Endothelial cell of hepatic sinusoid (primary cell): ENCODE data around the gene MKNK2.

Source experiments
- in situ Hi-C: cut with HindIII; loops from 2 replicates; pipeline ENCODE4 v1.10.0; 2017; ENCODE audit warnings: low sequenced_read_pairs

The MKNK2 gene

DNA sequence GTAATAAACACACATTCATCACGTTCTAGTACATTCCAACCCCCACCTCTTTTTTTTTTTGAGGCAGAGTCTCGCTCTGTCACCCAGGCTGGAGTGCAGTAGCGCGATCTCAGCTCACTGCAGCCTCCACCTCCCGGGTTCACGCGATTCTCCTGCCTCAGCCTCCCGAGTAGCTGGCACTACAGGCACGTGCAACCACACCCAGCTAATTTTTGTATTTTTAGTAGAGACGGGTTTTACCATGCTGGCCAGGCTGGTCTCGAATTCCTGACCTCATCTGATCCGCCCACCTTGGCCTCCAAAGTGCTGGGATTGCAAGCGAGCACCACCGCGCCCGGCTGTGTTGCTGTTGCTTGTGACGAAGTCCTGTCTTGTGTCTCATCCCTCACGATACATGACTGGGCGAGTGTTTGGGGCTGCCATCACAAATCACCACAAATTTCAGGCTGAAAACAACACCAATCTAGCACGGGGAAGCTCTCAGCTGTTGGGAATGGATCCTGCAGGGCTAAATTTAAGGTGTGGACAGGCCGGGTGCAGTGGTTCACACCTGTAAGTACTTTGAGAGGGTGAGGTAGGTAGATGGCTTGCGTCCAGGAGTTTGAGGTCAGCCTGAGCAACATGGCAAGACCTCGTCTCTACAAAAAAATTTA lies 29.4 kb upstream of the MKNK2 start:
- in situ Hi-C loops, result loop anchor here (5.0 kb wide), 1 partner anchor 143 kb away; no protein-coding TSS in a partner anchor

- in situ Hi-C loops, result loop anchor here (5.0 kb wide), 1 partner anchor 143 kb away; no protein-coding TSS in a partner anchor
Observed at GRCh38 chr19:2079865-2080301, 28.8 kb upstream of the MKNK2 start.

- in situ Hi-C loops, result no loop called here
Observed at GRCh38 chr19:2079076-2079864, 28.2 kb upstream of the MKNK2 start.

GRCh38 chr19:2077833-2078619 lies 27.0 kb upstream of the MKNK2 start:
- in situ Hi-C loops, result no loop called here

DNA sequence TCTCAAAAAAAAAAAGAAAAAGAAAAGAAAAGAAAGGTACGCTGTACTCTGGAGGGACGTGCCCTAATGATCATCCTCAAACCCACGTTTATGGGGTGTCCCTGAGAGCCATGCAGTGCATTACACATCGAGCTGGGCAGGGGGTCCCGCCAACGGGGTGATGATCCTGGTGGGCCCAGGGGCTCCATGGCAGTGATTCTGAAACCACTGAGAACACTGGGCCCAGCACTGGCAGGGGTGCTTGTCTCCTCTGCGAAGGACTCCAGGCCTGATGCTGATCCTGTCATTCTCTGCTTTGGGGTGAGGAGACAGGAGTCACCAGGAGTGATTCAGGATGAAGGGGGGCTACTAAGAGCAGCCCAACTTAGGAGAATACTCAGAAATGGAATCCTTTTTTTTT lies 26.4 kb upstream of the MKNK2 start:
- in situ Hi-C loops, result no loop called here

GRCh38 chr19:2076526-2076944 lies 25.5 kb upstream of the MKNK2 start:
- in situ Hi-C loops, result no loop called here

GRCh38 chr19:2072757-2073551 lies 21.9 kb upstream of the MKNK2 start:
- in situ Hi-C loops, result no loop called here

DNA sequence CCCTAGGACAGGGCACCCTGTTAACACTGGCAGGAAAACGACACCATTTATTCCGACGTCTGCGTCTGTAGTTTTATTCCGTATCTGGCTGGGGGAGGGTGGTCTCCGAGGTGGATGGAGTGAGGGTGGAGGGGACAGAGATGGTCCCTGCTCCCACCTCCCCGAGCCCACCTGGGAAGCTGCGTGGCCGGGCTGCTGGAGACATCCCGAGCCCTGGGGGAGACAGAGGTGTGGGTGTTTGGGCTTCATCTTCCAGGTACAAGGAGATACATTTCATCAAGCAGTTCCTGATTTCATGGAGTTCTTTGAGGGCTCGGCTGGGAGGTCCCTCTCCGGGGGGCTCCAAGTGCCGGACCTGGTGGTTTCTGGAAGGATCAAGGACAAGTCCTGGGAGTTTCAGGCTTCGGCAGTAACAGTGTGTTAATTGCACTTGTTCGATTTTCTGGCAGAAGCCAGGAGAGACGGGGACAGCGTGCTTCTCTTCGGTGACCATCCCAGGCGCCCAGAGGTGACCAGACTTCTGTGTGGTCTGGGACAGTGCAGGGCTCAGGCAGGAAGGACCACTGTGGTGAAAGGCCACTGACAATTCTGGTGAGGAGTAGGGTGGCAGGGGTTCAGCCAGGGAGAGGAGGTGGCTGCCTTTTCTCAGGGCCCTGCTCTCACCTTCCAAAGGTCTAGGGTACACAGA lies 20.1 kb upstream of the MKNK2 start:
- in situ Hi-C loops, result no loop called here

DNA sequence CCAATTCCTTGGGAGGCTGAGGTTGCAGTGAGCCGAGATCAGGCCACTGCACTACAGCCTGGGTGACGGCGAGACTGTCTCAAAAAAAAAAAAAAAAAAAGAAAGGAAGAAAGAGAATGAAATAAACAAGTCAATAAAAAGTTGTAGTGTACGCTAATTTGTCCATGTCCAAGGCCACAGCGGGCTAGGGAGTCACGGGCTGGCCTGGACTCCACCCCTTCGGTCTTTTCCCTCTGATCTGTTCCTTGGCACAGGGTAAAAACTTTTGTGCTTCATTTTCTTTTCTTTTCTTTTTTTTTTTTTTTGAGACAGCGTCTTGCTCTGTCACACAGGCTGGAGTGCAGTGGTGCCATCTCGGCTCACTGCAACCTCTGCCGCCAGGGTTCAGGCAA lies 19.4 kb upstream of the MKNK2 start:
- in situ Hi-C loops, result no loop called here

DNA sequence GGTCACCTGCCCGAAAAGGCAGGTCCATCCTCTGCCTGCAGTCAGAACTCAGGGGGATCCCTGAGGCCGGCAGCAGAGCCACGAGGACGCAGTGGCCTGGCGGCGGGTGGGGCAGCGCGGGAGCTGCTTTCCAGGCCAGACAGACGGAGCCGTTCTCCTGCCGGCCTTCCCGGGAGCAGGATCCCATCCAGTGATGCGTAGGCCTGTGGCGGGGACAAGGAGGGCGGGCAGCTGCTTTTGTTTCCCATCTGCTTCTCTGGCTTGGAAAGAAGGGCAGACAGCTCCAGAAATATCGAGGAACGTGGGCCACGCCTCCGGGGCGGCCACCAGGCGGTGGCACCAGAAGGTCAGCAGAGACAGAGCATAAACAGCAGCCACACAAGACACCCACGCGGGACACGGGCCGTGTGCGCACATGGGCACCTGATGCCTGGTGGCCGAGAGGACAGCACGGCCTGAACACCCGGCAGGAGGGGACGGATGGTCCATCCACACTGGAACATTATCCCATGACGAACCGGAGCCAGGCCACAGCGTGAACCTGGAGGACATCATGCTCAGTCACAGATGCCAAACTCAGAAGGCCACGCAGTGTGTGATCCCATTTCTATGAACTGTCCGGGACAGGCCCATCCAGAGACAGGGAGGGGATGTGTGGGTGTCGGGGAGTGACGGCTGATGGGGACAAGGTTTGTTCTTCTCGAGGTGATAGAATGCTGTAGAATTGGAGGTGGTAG lies 13.9 kb upstream of the MKNK2 start:
- in situ Hi-C loops, result loop anchor here (5.0 kb wide), 1 partner anchor 73 kb away; no protein-coding TSS in a partner anchor

DNA sequence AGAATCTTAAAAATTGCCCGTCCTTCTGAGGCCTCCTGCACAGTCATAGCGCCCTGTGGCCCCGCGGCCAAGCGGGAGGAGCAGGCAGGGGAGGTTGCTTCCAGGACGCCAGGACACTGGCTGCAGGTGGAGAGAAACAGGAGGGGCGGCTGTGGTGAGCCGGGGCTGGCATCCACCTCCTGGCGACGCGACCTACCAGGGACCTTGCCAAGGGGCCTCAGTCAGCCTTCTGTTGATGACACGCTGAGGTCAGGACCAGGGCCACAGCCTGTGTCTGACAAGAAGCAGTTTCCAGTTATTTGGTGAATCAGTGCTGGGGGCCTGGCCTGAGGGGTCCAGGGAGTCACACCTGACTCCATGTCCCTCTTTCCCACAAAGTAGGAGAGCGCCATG lies 13.3 kb upstream of the MKNK2 start:
- in situ Hi-C loops, result loop anchor here (5.0 kb wide), 1 partner anchor 72 kb away; no protein-coding TSS in a partner anchor

DNA sequence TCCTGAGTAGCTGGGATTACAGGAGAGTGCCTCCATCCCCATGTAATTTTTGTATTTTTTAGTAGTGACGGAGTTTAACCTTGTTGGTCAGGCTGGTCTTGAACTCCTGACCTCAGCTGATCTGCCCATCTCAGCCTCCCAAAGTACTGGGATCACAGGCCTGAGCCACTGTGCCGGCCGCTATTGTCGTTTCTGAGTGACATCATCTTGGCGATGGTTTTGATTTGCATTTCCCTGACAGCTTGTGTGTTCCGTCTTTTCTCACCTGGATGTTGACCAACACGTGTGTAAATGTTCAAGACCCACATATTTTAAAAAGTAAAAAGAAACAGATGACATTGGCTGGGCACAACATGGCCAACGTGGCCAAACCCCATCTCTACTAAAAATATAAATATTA lies 12.8 kb upstream of the MKNK2 start:
- in situ Hi-C loops, result loop anchor here (5.0 kb wide), 1 partner anchor 72 kb away; no protein-coding TSS in a partner anchor

GRCh38 chr19:2062770-2063169 lies 11.7 kb upstream of the MKNK2 start:
- in situ Hi-C loops, result loop anchor here (5.0 kb wide), 1 partner anchor 70 kb away; no protein-coding TSS in a partner anchor

GRCh38 chr19:2062389-2062729 lies 11.3 kb upstream of the MKNK2 start:
- in situ Hi-C loops, result loop anchor here (5.0 kb wide), 1 partner anchor 70 kb away; no protein-coding TSS in a partner anchor

- in situ Hi-C loops, result loop anchor here (5.0 kb wide), 1 partner anchor 69 kb away; no protein-coding TSS in a partner anchor
Observed at GRCh38 chr19:2061495-2062388, 10.7 kb upstream of the MKNK2 start.

DNA sequence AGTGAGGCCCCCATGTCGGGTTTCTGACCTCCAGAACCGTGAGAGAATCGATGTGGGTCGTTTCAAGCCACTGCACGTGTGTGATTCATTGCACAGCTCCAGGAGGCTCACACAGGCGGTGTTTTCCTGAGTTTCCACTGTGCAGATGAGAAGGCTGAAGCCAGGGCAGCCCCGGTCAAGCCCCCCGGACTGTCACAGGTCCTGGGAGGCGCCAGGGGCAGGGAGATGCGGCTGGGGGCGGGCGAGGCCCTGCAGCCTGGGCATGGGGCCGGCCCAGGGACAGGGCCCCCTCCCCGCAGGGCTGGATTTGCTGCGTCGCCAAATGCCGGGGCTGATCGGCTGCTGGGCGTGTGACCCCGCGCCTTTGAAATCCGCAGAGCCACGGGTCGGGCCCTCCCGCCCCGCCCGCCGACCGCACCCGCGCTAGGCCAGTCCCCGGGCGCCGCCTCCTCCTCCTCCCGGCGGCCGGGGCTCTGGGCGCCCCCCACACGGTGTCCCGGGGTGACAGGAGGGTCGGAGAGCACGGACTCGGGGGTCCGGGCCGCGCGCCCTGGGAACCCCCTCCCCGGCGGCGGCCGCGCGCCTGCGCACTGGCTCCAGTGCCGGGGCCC lies 9.9 kb upstream of the MKNK2 start:
- in situ Hi-C loops, result loop anchor here (5.0 kb wide), 1 partner anchor 69 kb away; no protein-coding TSS in a partner anchor

DNA sequence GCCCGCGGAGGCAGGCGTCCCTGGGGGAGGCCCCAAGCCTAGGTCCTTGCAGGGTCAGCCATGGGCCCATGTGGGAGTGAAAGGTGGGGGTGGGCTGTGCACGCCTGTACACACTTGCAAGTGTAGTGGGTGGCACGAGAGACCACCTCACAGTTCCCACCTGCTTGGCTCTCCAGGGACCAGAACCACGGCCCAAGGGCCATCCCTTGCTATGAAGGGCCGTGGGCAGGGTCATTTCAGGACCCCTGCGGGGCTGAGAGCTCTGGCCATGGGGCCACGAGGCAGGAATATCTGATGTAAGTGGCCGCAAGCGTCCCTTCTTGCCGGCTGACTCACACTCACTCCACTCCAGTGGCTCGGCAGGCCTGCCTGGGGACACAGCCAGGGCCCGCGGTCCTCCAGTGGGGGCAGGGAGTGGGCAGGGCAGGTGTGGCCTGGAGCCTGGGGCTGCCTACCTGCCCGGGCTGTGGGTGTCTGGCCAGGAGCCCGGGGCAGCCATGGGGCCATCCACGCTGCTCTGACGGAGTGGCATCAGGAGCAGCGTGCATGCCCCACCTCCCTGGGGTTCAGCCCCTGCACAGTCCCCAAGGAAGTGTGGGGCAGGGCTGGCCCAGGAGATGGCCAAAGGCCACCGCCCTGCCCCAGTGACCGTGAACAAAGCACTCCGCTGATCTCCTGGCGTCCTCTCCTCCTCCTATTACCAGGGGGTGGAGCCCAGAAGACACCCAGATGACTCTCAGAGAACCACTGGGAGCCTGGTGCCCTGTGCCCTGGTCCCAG lies 8.6 kb upstream of the MKNK2 start:
- in situ Hi-C loops, result loop anchor here (5.0 kb wide), 1 partner anchor 67 kb away; no protein-coding TSS in a partner anchor
